Measurements from ENCODE around the gene SLC13A3. TPM values are rescaled to one million over a fixed set of nuclear protein-coding genes. Genes with fewer than 3 reads are reported as not detected.

SLC13A3 gene
- total RNA-seq, 1 donor from 2014 or later, result 1.6 TPM

- TF ChIP-seq CTCF (conservative IDR thresholded peaks at IDR 0.05; ENCODE audit: low read depth, low read length), result no peak
- no peak for DNase-seq (ENCODE audit: low read depth)
- H3K4me3 ChIP-seq (ENCODE audit: low read depth, low read length), result no peak overlapping the region
Observed at GRCh38 chr20:46563170-46563859, 87.9 kb downstream of the SLC13A3 start.

DNA sequence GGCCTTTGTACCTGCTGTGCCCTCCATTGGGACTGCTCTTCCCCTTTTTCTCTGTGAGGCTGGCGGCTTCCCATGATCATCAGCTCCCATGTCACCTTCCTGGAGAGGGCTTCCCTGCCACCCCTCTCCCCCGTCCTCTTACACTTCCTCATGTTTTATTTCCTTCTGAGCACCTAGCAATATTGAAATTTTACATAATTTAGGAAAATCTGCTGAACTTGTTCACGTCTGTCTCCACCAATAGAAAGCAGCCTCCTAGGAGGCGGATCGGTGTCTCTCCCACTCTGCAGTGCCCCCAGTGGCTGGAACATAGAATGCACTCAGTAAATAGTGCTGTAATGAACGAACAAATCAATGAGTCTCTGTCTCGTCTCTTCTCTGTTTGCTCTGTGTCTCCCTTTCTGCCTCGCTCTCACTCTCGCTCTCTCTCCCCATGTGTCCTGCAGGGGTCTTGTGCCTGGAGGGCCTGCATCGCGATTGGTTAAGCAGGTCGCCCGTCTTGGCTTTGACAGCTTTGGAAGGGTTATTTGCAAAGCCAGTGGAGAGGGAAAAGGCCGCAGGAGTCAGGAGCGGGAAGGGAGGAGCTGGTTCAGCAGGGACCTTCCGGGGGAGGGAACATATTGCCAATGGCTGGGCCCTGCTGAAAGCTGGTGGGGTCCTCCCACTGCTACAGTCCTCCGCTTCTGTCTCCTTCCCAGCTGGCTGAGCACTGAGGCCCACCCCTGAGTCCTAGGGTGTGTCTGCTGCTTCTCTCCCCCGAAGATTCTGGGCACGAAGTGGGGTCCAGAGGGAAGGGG lies 88.7 kb downstream of the SLC13A3 start:
- H3K4me3 ChIP-seq (ENCODE audit: low read depth, low read length), result peak overlapping the region; percentile 9
- DNase-seq (ENCODE audit: low read depth), result no peak

GRCh38 chr20:46562009-46562372 lies 89.3 kb downstream of the SLC13A3 start:
- H3K4me3 ChIP-seq (ENCODE audit: low read depth, low read length), result no peak overlapping the region
- no peak for DNase-seq (ENCODE audit: low read depth)
- TF ChIP-seq CTCF (conservative IDR thresholded peaks at IDR 0.05; ENCODE audit: low read depth, low read length), result no peak

More for the DNA sequence above, 88.7 kb downstream of the SLC13A3 start:
- peak; percentile 84 for TF ChIP-seq CTCF (conservative IDR thresholded peaks at IDR 0.05; ENCODE audit: low read depth, low read length)

- DNase-seq (ENCODE audit: low read depth), result no peak
- peak; percentile 50 for TF ChIP-seq CTCF (conservative IDR thresholded peaks at IDR 0.05; ENCODE audit: low read depth, low read length)
Observed at GRCh38 chr20:46559685-46560440, 91.4 kb downstream of the SLC13A3 start.

DNA sequence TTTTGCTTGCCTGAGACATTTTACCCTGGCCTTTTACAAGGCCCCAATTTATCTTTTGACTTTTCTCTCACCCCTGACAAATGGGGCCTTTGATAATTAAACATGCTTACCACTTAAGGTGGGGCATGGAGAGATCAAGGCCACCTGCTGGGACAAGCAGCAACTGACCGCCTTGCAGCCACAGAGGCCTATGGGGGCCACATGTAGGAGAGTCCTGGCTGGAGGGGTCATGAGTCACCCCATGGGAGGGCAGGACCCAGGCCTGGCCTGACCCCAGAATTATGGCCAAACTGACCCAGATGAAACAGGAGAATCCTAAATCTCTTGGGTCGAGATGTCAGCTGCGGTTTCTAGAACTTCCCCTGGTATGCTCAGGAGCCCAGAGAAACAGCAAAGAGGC lies 92.3 kb downstream of the SLC13A3 start:
- no peak for TF ChIP-seq CTCF (conservative IDR thresholded peaks at IDR 0.05; ENCODE audit: low read depth, low read length)
- DNase-seq (ENCODE audit: low read depth), result no peak
- no peak overlapping the region for H3K4me3 ChIP-seq (ENCODE audit: low read depth, low read length)

More at GRCh38 chr20:46559685-46560440, 91.4 kb downstream of the SLC13A3 start:
- no peak overlapping the region for H3K4me3 ChIP-seq (ENCODE audit: low read depth, low read length)

DNA sequence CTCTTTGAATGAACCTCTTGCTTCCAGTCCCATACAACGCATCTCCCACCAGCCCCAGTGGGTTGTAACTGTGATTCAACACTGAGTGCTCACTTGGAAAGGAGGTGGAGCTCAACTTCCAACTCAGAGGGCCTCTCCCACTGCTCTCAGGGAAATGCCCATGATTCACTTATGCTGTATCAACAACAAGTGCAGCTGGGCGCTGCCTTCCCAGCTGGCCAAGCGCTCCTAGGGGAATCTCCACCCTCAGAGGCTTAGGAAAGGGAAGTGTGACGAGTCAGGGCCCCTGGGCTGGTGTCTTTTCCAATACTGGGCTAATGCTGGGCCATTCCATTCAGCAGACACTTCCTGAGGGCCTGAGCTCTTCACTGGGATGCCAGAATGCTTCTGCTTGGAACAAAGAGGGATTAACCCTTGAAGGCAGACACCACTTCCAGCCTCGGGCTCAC lies 92.7 kb downstream of the SLC13A3 start:
- no peak overlapping the region for H3K4me3 ChIP-seq (ENCODE audit: low read depth, low read length)
- peak; percentile 92 for DNase-seq (ENCODE audit: low read depth)
- TF ChIP-seq CTCF (conservative IDR thresholded peaks at IDR 0.05; ENCODE audit: low read depth, low read length), result no peak
